ENCODE results near the gene AGAP2.

DNA sequence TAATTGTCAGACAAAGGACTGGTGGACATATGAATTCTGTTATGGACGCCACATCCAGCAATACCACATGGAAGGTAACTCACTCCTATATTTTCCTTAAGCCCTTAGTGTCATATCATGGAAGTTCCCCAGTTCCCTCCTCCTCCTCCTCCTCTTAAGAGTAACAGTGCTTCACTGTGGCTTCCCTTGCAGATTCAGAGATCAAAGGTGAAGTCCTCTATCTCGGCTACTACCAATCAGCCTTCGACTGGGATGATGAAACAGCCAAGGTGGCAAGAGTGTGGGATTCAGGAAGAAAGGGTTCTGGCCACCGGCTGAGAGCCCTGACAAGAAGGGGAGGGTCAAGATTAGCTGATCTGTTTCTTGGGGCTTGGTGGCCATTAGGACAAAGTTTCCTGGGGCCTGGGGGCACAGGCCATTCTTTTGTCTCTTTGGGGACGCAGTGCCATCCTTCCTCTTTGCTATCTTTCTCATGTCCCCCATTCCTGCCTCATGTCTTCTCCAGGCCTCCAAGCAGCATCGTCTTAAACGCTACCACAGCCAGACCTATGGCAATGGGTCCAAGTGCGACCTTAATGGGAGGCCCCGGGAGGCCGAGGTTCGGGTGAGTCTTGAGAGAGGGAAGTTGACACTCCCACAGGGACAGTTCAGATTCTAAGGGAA, 42.6 kb downstream of the AGAP2 start:
- TF ChIP-seq EZH2phosphoT487 (conservative IDR thresholded peaks at IDR 0.05; ENCODE audit: low read length), result no peak
- TF ChIP-seq, protein P1, sequence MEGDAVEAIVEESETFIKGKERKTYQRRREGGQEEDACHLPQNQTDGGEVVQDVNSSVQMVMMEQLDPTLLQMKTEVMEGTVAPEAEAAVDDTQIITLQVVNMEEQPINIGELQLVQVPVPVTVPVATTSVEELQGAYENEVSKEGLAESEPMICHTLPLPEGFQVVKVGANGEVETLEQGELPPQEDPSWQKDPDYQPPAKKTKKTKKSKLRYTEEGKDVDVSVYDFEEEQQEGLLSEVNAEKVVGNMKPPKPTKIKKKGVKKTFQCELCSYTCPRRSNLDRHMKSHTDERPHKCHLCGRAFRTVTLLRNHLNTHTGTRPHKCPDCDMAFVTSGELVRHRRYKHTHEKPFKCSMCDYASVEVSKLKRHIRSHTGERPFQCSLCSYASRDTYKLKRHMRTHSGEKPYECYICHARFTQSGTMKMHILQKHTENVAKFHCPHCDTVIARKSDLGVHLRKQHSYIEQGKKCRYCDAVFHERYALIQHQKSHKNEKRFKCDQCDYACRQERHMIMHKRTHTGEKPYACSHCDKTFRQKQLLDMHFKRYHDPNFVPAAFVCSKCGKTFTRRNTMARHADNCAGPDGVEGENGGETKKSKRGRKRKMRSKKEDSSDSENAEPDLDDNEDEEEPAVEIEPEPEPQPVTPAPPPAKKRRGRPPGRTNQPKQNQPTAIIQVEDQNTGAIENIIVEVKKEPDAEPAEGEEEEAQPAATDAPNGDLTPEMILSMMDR (IDR thresholded peaks at IDR 0.05; ENCODE audit: insufficient read depth, low read length, poor library complexity, severe bottlenecking), result no peak

Measured in SU-DHL-6 (cell line).